Kidney (tissue), 14 donors: ENCODE data around the gene SLC22A23. TPM values are rescaled to one million over a fixed set of nuclear protein-coding genes. Genes with fewer than 3 reads are reported as not detected.

ENCODE experiments used
- DNase-seq, 5 donors: peaks; one replicate each; pipeline ENCODE4 v3.0.0-alpha.2; 2013 to 2020
- FAIRE-seq: peaks from 2 replicates; lab custom pipeline; 2012; peaks lifted over from hg19 to GRCh38; lab: Jason Lieb, UNC
- H3K27ac ChIP-seq, 2 donors: one replicate each; pipeline ENCODE4 v1.7.0; 2013; ENCODE audit warnings: low read depth in 2 of 2, low read length in 2 of 2, inconsistent platforms in 1 of 2
- H3K27me3 ChIP-seq: one replicate; pipeline ENCODE4 v1.7.1; 2013; ENCODE audit warnings: low read length, inconsistent platforms; ENCODE audit not compliant: control insufficient read depth, insufficient read depth
- H3K36me3 ChIP-seq, 3 donors: one replicate each; pipeline versions ENCODE4 v1.7.0 to v1.7.1; 2013; ENCODE audit warnings: low read length in 3 of 3, control low read depth in 1 of 3, inconsistent platforms in 1 of 3; ENCODE audit not compliant: insufficient read depth in 3 of 3, control insufficient read depth in 2 of 3
- H3K4me1 ChIP-seq, 3 donors: one replicate each; pipeline versions ENCODE4 v1.7.0 to v1.7.1; 2013; ENCODE audit warnings: low read length in 3 of 3, inconsistent platforms in 1 of 3, low read depth in 1 of 3; ENCODE audit not compliant: control insufficient read depth in 2 of 3, insufficient read depth in 2 of 3
- H3K4me3 ChIP-seq, 3 donors: one replicate each; pipeline versions ENCODE4 v1.7.0 to v1.8.1; 2013; ENCODE audit warnings: low read length in 3 of 3, control low read depth in 1 of 3, inconsistent platforms in 1 of 3
- H3K9ac ChIP-seq, 3 donors: one replicate each; pipeline versions ENCODE4 v1.7.0 to v1.7.1; 2013; ENCODE audit warnings: low read length in 3 of 3, control low read depth in 1 of 3, inconsistent platforms in 1 of 3
- H3K9me3 ChIP-seq, 3 donors: one replicate each; pipeline versions ENCODE4 v1.7.0 to v1.7.1; 2013; ENCODE audit warnings: low read length in 3 of 3, control low read depth in 1 of 3, inconsistent platforms in 1 of 3; ENCODE audit not compliant: control insufficient read depth in 2 of 3, insufficient read depth in 1 of 3
- intact Hi-C: fragments of 100-400 bp; cut with DNase I; formaldehyde crosslinking; loops from one replicate; pipeline ENCODE4 v1.11.1; 2022
- polyA plus RNA-seq: library from polyadenylated mRNA; stranded (reverse); fragments of 350-450 nt; fragmentation: Illumina TruSeq; extraction: RNeasy Lipid Tissue Mini Kit (QIAGEN cat#74804); gene quantifications from one replicate; pipeline ENCODE4 v1.2.3, GENCODE V29; 2014; ENCODE audit warnings: low read depth, low replicate concordance; ENCODE audit not compliant: insufficient read depth
- total RNA-seq: library from RNA; stranded (reverse); fragmentation: NEBNext Ultra II Directional; extraction: Animal tissue kit (Norgen Biotek cat#: 25700); gene quantifications from one replicate; pipeline ENCODE4 v1.2.1, GENCODE V29; 2021
- TF ChIP-seq, protein P1 (sequence below): IDR thresholded peaks from 3 replicates; pipeline ENCODE4 v1.5.1; 2012; ENCODE audit warnings: mild to moderate bottlenecking, moderate library complexity, borderline replicate concordance; ENCODE audit not compliant: insufficient read depth; ENCODE audit errors: extremely low read depth
- donor health status: control.
- donor health status: control.
- donor health status: control.
- donor health status: control.
- donor health status: control.
- donor health status: DM: yes; HTN: yes; CAD: no.
- donor health status: Normal renal cell carcinoma (clear cell type).

SLC22A23 gene
- total and polyA plus RNA-seq, 2 donors from 2014 or later, result 5.3 to 5.7 TPM

DNA sequence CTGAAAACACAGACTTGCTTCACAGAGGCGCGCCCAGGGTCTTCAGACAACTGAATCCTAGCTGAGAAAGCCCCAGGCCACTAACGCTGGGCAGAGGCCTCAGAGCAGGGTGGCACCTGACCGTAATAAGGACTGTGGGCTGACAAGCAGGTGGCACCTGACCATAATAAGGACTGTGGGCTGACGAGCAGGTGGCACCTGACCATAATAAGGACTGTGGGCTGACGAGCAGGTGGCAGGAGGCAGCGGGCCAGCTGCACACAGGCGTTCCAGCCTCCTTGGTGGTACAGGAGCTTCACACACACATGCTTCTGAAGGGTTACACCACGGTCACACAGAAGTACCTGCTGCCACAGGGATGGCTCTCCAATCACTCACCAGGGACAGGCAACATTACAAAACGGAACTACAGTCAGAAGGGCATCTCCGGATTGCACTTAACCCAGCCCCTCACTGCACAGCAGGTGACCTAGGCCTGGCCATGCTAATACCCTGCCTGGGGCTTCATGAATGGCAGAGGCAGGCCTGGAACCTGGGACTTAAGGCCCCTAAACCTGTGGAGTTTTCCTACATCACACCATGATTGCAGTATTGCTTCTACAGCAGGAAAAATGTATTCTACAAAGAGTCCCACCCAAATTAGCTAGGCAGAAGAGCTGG is 147.3 kb downstream of the SLC22A23 start:
- intact Hi-C loops, result no loop called here
- Histone ChIP-seq H3K9ac (no peak overlapping the region), H3K4me3 (no peak overlapping the region), H3K9me3 (no peaks in the 10 kb centered on the region), H3K27ac (no peak overlapping the region), H3K36me3 (peaks cover 0 to 3% (median 0%) of the 10 kb centered on the region in 3 donors), H3K4me1 (no peaks in the 10 kb centered on the region), H3K27me3 (no peaks in the 10 kb centered on the region)
- TF ChIP-seq, protein P1, sequence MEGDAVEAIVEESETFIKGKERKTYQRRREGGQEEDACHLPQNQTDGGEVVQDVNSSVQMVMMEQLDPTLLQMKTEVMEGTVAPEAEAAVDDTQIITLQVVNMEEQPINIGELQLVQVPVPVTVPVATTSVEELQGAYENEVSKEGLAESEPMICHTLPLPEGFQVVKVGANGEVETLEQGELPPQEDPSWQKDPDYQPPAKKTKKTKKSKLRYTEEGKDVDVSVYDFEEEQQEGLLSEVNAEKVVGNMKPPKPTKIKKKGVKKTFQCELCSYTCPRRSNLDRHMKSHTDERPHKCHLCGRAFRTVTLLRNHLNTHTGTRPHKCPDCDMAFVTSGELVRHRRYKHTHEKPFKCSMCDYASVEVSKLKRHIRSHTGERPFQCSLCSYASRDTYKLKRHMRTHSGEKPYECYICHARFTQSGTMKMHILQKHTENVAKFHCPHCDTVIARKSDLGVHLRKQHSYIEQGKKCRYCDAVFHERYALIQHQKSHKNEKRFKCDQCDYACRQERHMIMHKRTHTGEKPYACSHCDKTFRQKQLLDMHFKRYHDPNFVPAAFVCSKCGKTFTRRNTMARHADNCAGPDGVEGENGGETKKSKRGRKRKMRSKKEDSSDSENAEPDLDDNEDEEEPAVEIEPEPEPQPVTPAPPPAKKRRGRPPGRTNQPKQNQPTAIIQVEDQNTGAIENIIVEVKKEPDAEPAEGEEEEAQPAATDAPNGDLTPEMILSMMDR, result no peak
- FAIRE-seq, result no peak
- DNase-seq, result peak in 1 of 5 donors; percentile 11

GRCh38 chr6:3308106-3308505 is 148.7 kb downstream of the SLC22A23 start:
- intact Hi-C loops, result no loop called here
- no peaks in the 10 kb centered on the region for H3K4me1 ChIP-seq
- no peak overlapping the region for H3K9ac ChIP-seq
- H3K27me3 ChIP-seq, result no peaks in the 10 kb centered on the region
- TF ChIP-seq, protein P1, result no peak
- FAIRE-seq, result no peak
- no peak overlapping the region for H3K27ac ChIP-seq
- peak in 1 of 5 donors; percentile 2 for DNase-seq
- H3K9me3 ChIP-seq, result no peaks in the 10 kb centered on the region
- peaks cover 0 to 3% (median 0%) of the 10 kb centered on the region in 3 donors for H3K36me3 ChIP-seq
- no peak overlapping the region for H3K4me3 ChIP-seq

DNA sequence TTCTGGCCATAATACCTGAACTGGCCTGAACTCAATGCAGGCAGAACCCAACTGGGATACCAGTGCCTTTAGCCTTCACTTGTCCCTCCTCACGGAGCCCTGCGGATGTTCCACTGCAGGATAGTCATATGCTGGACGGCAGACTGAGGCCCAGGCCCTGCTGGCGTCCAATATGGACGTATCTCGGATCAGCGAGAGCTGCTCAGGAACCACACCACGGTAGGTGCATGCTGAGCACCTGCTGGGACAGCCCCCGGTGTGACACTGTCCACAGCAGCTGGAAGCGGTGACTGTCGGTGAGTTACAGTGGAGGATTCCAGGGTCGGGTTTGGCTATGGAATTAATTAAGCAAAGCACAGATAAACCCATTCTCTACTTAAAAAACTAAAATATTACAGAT is 149.4 kb downstream of the SLC22A23 start:
- intact Hi-C loops, result no loop called here
- H3K27ac ChIP-seq, result no peak overlapping the region
- TF ChIP-seq, protein P1, result no peak
- no peak overlapping the region for H3K9ac ChIP-seq
- peak in 1 of 5 donors; percentile 19 for DNase-seq
- H3K9me3 ChIP-seq, result no peaks in the 10 kb centered on the region
- no peaks in the 10 kb centered on the region for H3K4me1 ChIP-seq
- H3K36me3 ChIP-seq, result peaks cover 0 to 3% (median 0%) of the 10 kb centered on the region in 3 donors
- FAIRE-seq, result no peak
- H3K4me3 ChIP-seq, result no peak overlapping the region
- H3K27me3 ChIP-seq, result no peaks in the 10 kb centered on the region
